MM.1S (cell line): ENCODE results near the gene RFPL3.

ENCODE experiments used
- DNase-seq: peaks from one replicate; pipeline ENCODE4 v3.0.0-alpha.2; 2015
- H2AFZ ChIP-seq: fragments of 300-600 bp; sonication (generic); 2 replicates; pipeline ENCODE4 v1.6.0; 2016; ENCODE audit warnings: antibody characterized with exemption, low read length
- H3F3A ChIP-seq: fragments of 300-600 bp; sonication (generic); 2 replicates; pipeline ENCODE4 v1.6.1; 2016; ENCODE audit warnings: mild to moderate bottlenecking, antibody characterized with exemption, low read length, moderate library complexity, mixed read lengths; ENCODE audit not compliant: insufficient read depth
- H3K27ac ChIP-seq: fragments of 300-600 bp; sonication (generic); 2 replicates; pipeline ENCODE4 v1.5.1; 2016; ENCODE audit warnings: mild to moderate bottlenecking, low read length
- H3K27me3 ChIP-seq: fragments of 300-600 bp; sonication (generic); replicated peaks from 2 replicates; pipeline ENCODE4 v1.6.0; 2016; ENCODE audit warnings: low read length; ENCODE audit not compliant: insufficient read depth
- H3K36me3 ChIP-seq: fragments of 300-600 bp; sonication (generic); replicated peaks from 2 replicates; pipeline ENCODE4 v1.6.1; 2016; ENCODE audit warnings: mild to moderate bottlenecking, low read length, mixed read lengths; ENCODE audit not compliant: insufficient read depth
- H3K4me1 ChIP-seq: fragments of 300-600 bp; sonication (generic); 2 replicates; pipeline ENCODE4 v1.6.1; 2016; ENCODE audit warnings: low read length, mixed read lengths
- H3K4me2 ChIP-seq: fragments of 300-600 bp; sonication (generic); 2 replicates; pipeline ENCODE4 v1.6.0; 2016; ENCODE audit warnings: low read depth, low read length
- H3K4me3 ChIP-seq: fragments of 300-600 bp; sonication (generic); 2 replicates; pipeline ENCODE4 v1.5.1; 2016; ENCODE audit warnings: low read length, mixed read lengths
- H3K79me2 ChIP-seq: fragments of 300-600 bp; sonication (generic); 2 replicates; pipeline ENCODE4 v1.6.1; 2016; ENCODE audit warnings: mixed run types, low read length, mixed read lengths
- H3K9ac ChIP-seq: fragments of 300-600 bp; sonication (generic); 2 replicates; pipeline ENCODE4 v1.6.1; 2016; ENCODE audit warnings: low read length, mixed read lengths
- H3K9me2 ChIP-seq: fragments of 300-600 bp; sonication (generic); replicated peaks from 2 replicates; pipeline ENCODE4 v1.6.1; 2016; ENCODE audit warnings: mild to moderate bottlenecking, low read length, mixed read lengths; ENCODE audit not compliant: insufficient read depth
- H3K9me3 ChIP-seq: fragments of 300-600 bp; sonication (generic); replicated peaks from 2 replicates; pipeline ENCODE4 v1.6.1; 2016; ENCODE audit warnings: mild to moderate bottlenecking, low read length, mixed read lengths; ENCODE audit not compliant: insufficient read depth
- H4K20me1 ChIP-seq: fragments of 300-600 bp; sonication (generic); 2 replicates; pipeline ENCODE4 v1.6.1; 2016; ENCODE audit warnings: mild to moderate bottlenecking, low read length, moderate library complexity, mixed read lengths; ENCODE audit not compliant: insufficient read depth
- CTCF ChIP-seq: fragments of 300-600 bp; sonication (generic); IDR thresholded peaks from 2 replicates; pipeline ENCODE4 v1.5.1; 2016; ENCODE audit warnings: antibody characterized with exemption, low read length, mixed read lengths
- EZH2 ChIP-seq: fragments of 300-600 bp; sonication (generic); optimal IDR thresholded peaks from 2 replicates; pipeline ENCODE3; 2017; ENCODE audit warnings: low read depth, mild to moderate bottlenecking, antibody characterized with exemption, low read length, mixed read lengths
- EZH2phosphoT487 ChIP-seq: fragments of 300-600 bp; sonication (generic); IDR thresholded peaks from 2 replicates; pipeline ENCODE4 v1.6.1; 2018; ENCODE audit warnings: antibody characterized with exemption, low read length

Gene RFPL3

GRCh38 chr22:32331918-32332725 lies 25.5 kb upstream of the RFPL3 start:
- H3F3A ChIP-seq: no peaks in the 10 kb centered on the region
- no peaks in the 10 kb centered on the region for H3K36me3 ChIP-seq
- H3K4me2 ChIP-seq: no peak overlapping the region
- no peak overlapping the region for H2AFZ ChIP-seq
- no peaks in the 10 kb centered on the region for H3K9me2 ChIP-seq
- H3K79me2 ChIP-seq: no peaks in the 10 kb centered on the region
- H3K9ac ChIP-seq: no peak overlapping the region
- no peak for DNase-seq
- no peak for TF ChIP-seq CTCF
- no peak for TF ChIP-seq EZH2phosphoT487
- no peak for TF ChIP-seq EZH2
- H3K27me3 ChIP-seq: no peaks in the 10 kb centered on the region
- no peak overlapping the region for H3K4me3 ChIP-seq
- H3K9me3 ChIP-seq: no peaks in the 10 kb centered on the region
- no peak overlapping the region for H3K27ac ChIP-seq
- no peaks in the 10 kb centered on the region for H3K4me1 ChIP-seq
- H4K20me1 ChIP-seq: no peaks in the 10 kb centered on the region

DNA sequence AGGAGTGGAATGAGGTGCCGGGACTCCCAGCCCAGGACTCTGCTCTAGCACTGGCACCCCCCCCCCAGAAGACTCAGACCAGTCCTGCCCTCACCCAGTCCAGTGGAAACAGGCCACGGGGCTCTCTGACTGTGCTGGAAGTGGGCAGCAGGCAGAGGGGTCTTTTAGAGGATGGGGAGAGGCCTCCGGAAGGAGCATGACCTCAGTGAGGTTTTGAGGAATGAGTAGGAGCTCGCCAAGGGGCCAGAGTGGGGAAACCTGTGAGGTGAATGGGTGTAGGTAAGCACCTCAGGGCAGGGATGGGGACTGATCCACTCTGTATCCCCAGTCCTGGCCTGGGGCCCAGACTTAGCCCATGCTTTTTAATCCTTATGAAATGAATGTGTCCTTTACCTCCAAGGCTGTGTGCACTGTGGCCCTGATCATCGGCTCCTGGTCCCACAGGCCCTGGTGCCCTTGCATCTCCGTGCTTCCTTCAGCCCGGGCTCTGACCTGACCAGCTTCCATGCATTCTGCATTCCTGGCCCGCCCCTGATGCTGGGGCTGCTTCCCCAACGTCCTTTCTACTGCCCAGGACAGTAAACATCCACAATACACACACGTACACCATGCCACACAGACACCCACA lies 24.4 kb upstream of the RFPL3 start:
- H3K4me2 ChIP-seq: no peak overlapping the region
- H4K20me1 ChIP-seq: no peaks in the 10 kb centered on the region
- H3K36me3 ChIP-seq: no peaks in the 10 kb centered on the region
- H3K4me1 ChIP-seq: no peaks in the 10 kb centered on the region
- H3K27ac ChIP-seq: no peak overlapping the region
- no peak for DNase-seq
- TF ChIP-seq EZH2phosphoT487 (no peak), CTCF (no peak), EZH2 (no peak)
- H3K9me3 ChIP-seq: no peaks in the 10 kb centered on the region
- H3K79me2 ChIP-seq: no peaks in the 10 kb centered on the region
- H2AFZ ChIP-seq: no peak overlapping the region
- H3K4me3 ChIP-seq: no peak overlapping the region
- H3K27me3 ChIP-seq: no peaks in the 10 kb centered on the region
- H3F3A ChIP-seq: no peaks in the 10 kb centered on the region
- no peaks in the 10 kb centered on the region for H3K9me2 ChIP-seq
- H3K9ac ChIP-seq: no peak overlapping the region

GRCh38 chr22:32333769-32334659 lies 23.7 kb upstream of the RFPL3 start:
- DNase-seq: no peak

More at GRCh38 chr22:32333769-32334659, 23.7 kb upstream of the RFPL3 start:
- H3K27me3 ChIP-seq: no peaks in the 10 kb centered on the region
- no peak overlapping the region for H3K4me2 ChIP-seq
- H2AFZ ChIP-seq: no peak overlapping the region
- no peaks in the 10 kb centered on the region for H3F3A ChIP-seq
- no peak overlapping the region for H3K9ac ChIP-seq
- no peak overlapping the region for H3K27ac ChIP-seq
- no peak overlapping the region for H3K4me3 ChIP-seq
- H3K9me3 ChIP-seq: no peaks in the 10 kb centered on the region
- TF ChIP-seq EZH2phosphoT487: no peak
- no peak for TF ChIP-seq EZH2
- no peak for TF ChIP-seq CTCF
- H4K20me1 ChIP-seq: no peaks in the 10 kb centered on the region
- H3K4me1 ChIP-seq: no peaks in the 10 kb centered on the region
- H3K79me2 ChIP-seq: no peaks in the 10 kb centered on the region
- H3K36me3 ChIP-seq: no peaks in the 10 kb centered on the region
- H3K9me2 ChIP-seq: no peaks in the 10 kb centered on the region
